ENCODE data around the gene BCL7B. TPM values are rescaled to one million over a fixed set of nuclear protein-coding genes. Genes with fewer than 3 reads are reported as not detected.
"Not testable (repeated sequence)": the region's sequence is repeated elsewhere in the genome, so short reads cannot be mapped to it uniquely, and the experiment has no call there.

BCL7B gene
- total RNA-seq, result 21.9 TPM

DNA sequence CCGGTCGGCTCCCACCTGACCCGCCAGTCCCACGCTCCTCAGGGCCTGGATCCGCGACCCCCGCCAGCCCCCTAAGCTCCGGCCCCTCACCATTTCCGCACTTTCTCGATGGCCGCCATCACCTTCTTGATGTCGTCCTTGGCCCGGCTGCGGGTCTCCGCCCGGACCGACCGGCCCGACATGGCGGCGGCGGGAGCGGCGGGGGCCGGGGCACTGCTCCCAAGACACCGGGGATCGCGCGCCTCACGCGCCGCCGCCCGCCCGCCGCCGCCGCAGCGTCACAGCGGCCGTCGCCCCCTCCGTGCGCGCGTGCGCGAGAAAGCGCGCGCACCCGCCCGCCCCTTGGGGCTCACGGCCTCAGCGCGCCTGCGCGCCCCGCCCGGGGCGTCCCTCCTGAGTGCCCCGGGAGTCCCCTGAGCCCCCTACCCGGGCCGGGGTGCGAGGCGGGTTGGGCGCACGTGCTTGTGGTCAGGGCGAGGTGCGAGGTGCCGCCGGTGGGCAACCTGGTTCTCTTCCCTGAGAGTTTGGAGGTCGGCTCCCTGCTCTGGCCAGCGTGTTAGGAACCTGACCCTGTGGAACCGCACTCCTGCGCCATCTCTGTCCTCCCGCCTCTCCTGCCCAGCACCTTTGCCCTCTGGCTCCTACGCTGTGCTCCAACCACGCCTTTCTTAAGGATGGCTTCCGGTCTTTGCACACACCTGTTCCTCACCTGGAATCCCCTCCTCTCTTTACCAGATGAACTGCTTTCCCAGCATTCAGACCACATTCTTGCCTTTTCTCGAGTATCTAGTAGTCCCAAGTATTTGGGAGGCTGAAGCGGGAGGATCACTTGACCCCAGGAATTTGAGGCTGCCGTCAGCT is at the start of gene BCL7B:
BCL7B (minus strand) TSS at position 294 of the 861 bp plus-strand sequence; CDS start at position 182, 112 bp downstream.
- peak; percentile 78 for ATAC-seq
- peak; percentile 83 for DNase-seq (ENCODE audit: low spot score)

DNA sequence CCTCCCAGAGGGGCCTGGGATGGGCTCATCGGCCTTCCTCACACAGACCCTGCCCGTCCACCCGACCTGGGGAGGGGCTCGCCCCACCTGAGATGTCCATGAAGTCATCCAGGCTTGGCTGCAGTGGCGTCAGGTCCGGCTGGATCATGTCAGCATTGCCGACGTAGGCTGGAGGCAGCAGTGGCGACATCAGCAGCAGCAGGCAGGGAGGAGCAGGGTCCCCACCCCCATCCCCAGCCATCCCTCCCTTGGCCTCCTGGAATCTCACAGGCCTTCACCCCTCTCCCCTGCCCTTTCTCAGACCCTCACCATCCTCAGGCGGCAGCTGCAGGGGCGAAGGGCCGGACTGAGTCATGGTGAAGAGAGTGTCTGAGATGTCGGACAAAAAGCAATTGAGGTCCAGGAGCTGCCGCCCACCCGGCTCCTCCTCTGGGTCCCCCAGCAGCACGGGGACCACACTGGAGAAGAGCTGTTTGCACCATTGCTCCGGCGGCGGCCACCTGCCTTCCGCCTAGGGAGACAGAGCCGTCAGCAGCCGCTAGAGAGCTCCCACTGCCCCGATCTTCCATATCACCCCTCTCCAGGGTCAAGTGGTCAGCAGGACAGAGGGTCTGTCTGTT is 48.2 kb upstream of the BCL7B start:
- DNase-seq (ENCODE audit: low spot score) (no peak), ATAC-seq (no peak)

DNA sequence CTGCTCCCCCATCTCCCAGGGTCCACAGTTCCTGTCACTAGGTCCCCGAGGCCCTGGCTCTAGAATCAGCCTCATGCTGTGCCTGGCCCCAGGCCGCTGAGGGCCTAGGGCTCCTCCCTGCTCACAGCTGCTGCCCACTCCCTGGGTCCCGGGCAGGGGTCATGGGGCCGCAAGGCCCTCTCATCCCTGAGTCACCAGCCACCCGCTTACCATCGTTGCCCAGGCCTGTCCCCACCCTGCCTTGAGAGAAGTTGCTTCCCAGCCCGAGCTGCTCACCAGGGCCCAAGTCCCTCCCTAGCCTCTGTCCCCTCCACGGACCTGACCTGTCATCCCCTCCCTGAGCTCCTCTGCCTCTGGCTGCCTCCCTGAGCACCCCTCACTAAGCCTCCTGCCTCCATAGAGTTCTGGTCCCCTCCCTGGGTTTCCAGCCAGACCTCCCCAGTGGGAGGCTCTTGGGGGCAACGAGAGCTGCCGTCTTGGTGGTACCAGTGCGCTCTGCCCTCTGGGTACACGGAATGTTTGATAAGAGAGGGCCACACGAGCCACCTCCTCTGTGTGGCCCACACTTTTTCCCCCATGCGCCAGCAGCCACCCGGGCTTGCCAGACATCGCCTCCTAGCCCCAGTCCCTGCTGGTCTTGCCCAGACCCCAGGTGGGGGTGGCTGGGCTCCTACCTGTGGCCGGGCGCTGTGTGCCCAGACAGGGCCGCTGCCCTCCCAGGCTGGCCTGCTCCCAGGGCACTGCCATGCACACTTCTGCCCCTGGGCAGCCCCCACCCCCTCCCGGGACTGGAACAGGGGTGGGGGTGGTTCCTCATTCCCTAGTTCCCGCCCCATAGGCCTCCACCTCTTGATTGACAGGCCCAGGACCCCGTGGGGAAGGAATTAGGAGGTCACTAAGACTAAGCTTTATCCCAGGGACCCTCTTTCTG is 45.5 kb upstream of the BCL7B start:
- DNase-seq (ENCODE audit: low spot score) (peak; percentile 56), ATAC-seq (peak; percentile 17)

DNA sequence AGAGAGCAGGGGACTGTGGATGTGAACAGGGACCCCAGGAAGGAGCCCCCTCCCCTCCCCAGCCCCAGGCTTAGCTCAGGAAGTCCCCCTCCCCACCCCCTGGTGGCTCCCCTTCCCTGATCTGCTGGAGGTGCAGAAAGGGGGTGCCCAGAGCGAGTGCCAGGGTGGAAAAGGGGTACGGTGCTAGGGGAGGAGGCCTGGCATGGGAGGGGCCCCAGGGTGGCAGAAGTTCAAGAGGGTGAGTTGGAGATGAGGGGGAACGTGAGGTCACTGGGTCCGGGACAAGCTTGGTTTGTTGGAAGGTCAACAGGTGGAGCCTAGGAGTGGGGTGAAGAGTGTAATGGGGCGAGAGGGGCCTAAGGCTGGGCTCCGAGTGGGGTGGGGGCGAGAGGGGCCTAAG is 42.4 kb upstream of the BCL7B start:
- ATAC-seq (peak; percentile 6), DNase-seq (ENCODE audit: low spot score) (peak; percentile 54)

DNA sequence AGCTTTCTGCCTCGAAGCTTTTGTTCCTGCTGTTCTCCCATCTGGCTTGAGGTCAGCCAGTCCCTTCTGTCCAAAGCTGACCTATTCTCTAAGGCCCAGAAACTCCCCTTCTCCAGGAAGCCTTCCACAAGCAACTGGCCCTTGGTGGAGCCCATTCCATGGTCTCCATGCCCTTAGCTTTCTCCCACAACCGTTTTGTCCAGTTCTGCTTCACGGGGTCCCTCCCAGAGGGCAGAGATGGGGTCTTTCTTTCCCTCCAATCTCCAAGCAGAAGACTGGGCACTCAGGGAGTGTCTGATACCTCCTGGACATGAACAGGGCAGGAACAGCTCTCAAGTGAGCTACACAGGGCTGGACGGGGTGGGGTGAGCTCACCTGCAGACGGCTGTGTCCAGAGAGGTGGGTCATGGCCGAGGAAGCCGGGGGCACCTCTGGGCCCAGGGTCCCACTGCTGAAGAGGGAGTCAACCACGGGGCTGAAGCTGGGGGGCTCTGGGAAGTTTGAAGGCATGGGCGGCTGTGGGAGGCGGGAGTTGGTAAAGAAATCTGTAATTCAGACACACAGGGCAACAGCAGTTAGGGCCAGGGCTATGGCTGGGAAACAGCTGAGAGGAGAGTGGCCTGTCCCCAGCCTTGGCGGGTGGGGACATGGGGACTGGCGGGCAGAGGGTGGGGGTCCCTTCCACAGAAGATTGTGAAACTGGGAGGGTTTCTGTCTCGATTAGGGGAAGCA is 41.8 kb upstream of the BCL7B start:
- DNase-seq (ENCODE audit: low spot score), result no peak
- peak; percentile 1 for ATAC-seq

DNA sequence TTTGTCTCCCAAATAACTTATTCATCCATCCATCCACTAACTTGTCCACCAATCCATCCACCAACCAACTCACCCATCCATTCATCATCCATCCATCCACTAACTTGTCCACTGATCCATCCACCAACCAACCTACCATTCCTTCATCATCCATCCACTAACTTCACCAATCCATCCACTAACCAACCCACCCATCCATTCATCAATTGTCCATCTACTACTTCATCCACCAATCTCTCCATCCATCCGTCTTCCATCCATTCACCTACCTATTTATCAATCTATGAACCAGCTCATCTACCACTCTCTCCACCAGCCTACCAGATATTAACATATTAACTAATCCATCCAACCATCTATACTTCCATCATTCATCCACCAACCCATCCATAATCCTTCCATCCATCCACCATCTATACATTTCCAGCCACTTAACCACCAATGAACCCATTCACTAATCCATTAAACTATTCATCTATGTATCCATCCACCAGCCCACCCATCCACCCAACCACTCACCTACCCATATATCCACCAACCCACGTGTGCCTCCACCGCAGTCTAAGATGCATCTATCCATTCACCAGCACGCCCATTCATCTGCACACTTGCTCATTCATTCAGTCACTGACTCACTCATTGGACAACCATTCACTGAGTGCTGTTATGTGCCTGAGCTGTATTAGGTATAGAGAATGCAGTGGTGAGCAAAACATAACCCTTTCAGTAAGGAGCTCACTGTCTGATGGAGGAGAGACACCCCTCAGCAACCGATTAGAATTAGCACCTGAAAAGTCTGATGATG is 40.7 kb upstream of the BCL7B start:
- ATAC-seq (no peak), DNase-seq (ENCODE audit: low spot score) (no peak)

DNA sequence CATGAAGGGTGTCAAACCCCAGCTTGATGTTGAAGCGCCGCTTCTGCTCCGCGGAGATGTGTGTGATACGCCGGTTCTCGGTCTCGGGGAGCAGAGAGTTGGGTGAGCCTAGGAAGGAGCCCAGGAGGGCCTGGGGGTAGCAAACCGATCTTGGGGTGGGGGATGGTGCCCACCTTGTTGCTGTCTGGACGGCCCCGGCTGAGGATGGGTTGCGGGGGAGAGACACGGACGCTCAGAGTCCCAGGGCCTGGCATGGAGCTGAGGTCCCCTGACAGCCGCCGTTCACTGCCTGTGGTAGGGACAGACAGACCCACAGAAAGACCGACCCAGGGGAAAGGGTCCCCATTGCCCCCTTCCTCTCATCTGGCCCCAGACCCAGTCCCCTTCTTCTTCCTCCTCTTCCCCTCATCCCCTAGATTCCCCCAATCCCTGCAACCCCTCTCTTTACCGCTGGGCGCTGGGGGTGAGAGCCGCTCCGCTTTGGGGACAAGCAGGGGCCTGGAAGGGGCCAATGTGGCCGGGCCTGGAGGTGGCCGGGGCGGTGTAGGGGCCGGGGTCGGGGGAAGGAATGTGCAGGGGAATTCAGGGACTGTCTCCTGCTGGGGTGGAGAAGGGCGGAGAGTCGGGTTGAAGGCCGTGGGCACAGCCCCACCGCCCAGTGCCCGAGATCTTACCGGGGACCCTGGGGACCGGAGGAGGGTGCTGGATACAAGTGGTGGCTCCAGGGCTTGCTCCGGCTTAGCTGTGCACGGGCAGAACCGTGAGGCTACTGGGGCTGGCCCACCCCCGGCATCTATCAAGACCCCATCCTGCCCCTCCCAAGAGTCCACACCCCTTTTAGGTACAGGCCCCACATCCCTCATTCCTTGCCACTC is 38.9 kb upstream of the BCL7B start:
- no peak for DNase-seq (ENCODE audit: low spot score)
- ATAC-seq, result no peak

DNA sequence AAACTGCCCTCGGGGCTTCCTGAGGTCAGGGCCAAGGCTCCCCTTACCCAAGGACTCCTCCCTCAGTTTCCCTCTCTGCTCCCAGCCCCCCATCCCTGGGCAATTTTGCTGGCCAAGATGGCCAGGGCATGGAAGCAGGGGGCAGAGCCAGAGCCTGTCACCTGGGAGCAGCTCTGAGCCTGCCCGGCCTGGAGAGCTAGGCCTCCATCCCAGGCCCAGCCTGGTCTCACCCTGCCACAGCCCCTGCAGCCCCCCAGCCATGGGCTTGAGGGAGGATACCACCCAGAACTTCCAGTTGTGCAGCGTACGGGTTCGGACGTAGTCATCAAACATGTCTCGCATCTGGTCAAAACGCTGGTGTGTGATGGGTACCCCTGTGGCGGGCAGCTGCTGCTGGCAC is 37.9 kb upstream of the BCL7B start:
- ATAC-seq (no peak), DNase-seq (ENCODE audit: low spot score) (no peak)

DNA sequence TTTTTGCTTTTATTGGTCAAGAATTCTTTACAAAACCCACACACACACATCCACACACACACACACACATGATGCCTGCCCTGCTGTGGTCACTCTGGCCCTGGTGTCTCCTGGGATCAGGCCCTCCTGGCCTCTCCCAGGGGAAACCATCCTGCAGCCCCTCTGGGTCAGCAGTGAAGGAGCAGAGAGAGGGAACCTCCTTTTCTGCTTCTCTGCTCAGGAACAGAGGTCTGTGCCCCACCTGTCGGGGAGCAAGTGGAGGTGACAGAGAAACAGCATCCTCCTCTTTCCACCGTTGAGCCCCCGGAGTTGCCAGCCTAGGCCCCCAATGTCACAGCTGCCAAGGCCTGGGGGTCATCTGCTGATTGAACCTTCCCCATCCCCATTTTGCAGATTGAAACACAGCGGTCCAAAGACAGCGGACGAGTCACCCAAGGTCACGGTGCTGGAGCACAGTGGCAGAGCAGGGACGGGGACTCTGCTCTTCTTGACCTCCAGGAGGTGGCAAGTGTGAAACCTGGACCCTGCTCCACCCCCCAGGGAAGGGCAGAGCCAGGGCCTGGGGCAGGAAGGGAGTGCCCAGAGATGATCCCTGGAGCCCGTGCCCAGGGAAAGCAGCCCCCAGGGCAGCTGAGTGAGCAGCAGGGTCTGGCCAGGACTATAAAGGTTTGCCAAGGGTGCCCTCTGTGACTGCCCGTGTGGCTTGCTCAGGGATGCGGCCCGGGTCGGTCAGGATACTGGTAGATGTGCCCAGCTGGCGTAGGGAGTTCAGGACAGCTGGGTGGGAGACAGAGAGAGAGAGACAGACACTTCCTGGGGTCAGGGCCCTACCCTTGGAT is 35.9 kb upstream of the BCL7B start:
- DNase-seq (ENCODE audit: low spot score), result no peak
- ATAC-seq, result peak; percentile 17

DNA sequence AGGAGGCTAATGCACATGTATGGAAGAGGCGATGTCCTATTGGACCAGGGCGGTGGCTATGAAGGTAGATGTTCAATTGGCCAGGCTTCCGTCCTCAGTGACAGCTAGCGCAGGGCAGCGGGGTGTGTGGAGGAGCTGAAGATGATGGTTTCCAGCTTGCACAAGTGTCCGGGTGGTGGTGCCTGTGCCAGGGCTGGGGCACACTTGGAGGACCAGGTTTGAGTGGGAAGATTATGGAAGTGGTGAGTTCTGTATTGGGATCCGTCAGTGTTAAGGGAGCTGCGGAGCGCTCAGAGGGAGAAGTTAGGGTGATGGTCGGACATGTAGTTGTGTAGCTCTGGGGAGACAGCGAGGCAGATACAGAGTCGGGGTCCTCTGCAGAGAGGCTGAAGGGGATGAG is 29.4 kb upstream of the BCL7B start:
- no peak for DNase-seq (ENCODE audit: low spot score)

DNA sequence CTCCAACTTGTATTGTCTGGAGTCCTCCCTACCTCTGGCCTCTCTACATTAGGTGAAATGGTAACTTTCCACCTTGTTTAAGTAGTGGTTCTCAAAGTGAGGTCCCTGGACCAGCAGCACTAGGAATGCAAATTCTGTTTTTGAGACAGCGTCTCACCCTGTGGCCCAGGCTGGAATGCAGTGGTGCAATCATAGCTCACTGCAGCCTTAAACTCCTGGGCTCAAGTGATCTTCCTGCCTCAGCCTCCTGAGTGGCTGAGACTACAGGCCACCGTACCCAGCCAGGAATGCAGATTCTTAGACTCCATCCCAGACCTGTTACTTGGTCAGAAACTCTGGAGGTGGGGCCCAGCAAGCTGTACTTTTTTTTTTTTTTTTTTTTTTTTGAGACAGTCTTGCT is 27.7 kb upstream of the BCL7B start:
- DNase-seq (ENCODE audit: low spot score) (no peak), ATAC-seq (peak; percentile 2)

More for the DNA sequence above, 29.4 kb upstream of the BCL7B start:
- peak; percentile 8 for ATAC-seq

DNA sequence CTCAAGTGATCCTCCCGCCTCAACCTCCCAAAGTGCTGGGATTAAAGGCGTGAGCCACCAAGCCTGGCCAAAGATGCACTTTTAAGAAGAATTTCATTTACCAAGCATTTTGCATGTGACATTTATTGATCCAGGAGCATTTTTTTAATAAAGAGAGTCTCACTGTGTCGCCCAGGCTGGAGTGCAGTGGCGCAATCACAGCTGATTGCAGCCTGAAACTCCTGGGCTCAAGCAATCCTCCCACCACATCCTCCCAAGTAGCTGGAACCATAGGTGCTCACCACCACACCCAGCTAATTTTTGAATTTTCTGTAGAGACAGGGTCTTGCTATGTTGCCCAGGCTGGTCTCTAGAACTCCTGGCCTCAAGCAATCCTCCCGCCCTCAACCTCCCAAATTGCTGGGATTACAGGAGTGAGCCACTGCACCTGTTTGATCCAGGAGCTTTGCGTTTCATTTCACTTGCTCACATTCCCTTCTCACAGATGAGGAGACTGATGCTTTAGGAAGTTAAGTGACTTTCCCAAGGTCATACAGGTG is 25.2 kb upstream of the BCL7B start:
- DNase-seq (ENCODE audit: low spot score) (no peak), ATAC-seq (no peak)

DNA sequence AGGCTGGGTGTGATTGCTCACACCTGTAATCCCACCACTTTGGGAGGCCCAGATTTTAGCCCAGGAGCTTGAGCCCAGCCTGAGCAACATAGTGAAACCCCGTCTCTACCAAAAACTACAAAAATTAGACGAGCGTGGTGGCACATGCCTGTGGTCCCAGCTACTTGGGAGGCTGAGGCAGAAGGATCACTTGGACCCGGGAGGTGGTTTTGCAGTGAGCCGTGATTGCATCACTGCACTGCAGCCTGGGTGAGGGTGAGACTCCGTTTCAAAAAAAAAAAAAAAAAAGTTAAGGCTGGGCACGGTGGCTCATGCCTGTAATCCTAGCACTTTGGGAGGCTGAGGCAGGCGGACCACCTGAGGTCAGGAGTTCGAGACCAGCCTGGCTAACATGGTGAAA is 23.5 kb upstream of the BCL7B start:
- ATAC-seq; DNase-seq (ENCODE audit: low spot score): not testable (repeated sequence)

DNA sequence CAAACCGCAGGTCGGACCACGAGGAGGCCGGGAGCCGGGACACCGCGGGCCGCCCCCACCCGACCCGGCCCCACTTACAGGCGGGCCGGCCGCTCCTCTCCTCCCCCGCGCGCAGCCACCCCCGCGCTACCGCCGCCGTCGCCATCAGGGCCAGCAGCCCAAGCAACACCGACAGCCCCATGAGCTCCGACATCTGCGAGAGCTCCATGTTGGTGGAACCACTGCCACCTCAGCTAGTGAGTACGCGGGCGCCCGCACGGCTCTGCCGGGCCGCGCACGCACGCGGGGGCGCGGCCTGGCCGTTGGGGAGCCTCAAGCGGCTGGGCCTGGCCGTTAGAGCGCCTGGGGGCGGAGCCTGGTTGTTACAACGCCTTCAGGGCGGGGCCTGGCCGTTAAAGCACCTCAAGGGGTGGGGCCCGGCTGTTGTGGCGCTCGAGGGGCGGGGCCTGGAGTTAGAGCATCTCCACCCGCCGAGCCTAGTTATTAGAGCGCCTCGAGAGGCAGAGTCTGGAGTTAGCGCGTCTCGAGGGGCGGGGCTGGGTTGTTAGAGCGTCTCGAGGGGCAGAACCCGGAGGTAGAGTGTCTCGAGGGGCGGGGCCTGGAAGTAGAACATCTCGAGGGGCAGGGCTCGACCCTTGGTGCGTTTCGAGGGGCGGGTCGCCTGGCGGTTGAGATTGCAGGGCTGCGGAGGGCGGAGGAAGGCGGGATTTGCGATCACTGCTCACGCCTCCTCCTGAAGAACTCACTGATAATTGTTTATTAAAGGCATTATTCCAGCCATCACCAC is 21.0 kb upstream of the BCL7B start, which contains the start of gene TBL2:
TBL2 (minus strand) TSS at position 238 of the 787 bp plus-strand sequence; CDS start at position 208, 30 bp downstream.
- peak; percentile 99 for DNase-seq (ENCODE audit: low spot score)
- peak; percentile 93 for ATAC-seq

DNA sequence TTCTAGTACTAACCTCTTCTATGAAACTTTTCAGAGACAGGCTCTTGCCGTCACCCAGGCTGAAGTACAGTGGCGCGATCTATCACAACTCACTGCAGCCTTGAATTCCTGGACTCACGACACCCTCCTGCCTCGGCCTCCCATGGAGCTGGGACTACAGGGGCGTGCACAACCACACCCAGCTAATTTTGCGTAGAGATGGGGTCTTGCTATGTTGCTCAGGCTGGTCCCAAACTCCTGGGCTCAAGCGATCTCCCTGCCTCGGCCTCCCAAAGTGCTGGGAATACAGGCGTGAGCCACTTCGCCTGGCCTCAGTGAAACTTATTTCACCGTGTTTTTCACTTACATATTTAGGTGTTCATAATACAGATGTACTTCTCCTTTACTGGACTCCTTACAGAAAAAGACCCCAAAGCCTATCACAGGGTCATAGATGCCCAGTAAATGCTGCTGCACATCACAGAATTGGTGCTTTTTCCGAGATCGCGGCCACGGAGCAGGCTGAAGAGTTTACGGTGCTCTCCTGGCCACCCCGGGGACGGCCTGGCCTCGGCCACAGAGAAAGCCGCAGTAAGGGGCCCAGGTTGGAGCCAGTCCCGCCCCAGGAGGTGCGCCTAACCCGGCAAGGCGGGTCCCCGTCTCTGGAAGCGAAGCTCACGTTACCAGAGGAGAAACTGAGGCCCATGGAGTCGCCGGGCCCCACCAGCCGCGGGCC is 20.3 kb upstream of the BCL7B start:
- DNase-seq (ENCODE audit: low spot score) (no peak), ATAC-seq (peak; percentile 24)

DNA sequence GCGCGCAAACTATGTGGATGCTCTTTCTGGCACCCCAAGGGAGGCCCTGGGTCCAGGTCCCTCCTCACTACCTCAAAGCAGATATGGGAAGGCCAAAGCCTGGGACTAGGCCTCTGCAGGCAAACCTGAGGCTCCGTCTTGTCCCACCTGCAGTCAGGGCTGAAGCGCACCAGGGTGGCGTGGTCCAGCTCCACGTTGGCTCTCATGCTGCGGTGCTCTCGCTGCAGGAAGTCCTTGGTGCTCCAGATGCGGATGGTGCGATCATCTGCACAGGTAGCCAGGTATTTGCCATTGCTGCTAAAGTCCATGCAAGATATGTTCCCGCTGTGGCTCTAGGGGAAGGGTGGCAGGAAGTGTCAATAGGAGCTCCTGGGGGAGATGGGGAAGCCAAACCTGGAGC is 16.3 kb upstream of the BCL7B start:
- DNase-seq (ENCODE audit: low spot score) (no peak), ATAC-seq (no peak)

All from left lobe of liver (tissue), 2 donors.